ENCODE measurements around the gene LSM8.
"Not testable (repeated sequence)": the region's sequence is repeated elsewhere in the genome, so short reads cannot be mapped to it uniquely, and the experiment has no call there.

The LSM8 gene

DNA sequence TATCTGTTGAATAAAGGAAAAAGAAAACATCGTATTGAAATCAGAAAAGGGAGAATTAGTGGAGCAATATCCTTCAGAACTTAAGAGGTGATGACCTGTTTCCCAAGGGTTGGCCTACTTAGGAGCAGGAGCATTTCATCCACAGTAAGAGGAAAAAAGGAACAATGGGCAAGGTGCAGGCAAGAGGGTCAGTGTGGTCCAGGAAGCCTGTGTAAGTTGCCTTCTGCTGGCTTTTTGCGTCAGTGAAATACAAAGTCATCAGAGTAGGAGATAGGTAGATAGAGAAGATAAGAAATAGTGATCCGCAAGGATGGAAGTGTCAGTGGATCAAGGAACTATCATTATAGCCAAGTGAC is 35.2 kb downstream of the LSM8 start:
- no peak for DNase-seq (ENCODE audit: low spot score)
- TF ChIP-seq CTCF (IDR thresholded peaks at IDR 0.05), result no peak
- H3K4me3 ChIP-seq, result no peak overlapping the region
- no peak overlapping the region for H3K27ac ChIP-seq

- no peak for DNase-seq (ENCODE audit: low spot score)
- Histone ChIP-seq H3K4me3 (no peak overlapping the region), H3K27ac (no peak overlapping the region)
- TF ChIP-seq CTCF (IDR thresholded peaks at IDR 0.05), result no peak
These were observed 36.6 kb downstream of the LSM8 start for GRCh38 chr7:118220583-118220982.

DNA sequence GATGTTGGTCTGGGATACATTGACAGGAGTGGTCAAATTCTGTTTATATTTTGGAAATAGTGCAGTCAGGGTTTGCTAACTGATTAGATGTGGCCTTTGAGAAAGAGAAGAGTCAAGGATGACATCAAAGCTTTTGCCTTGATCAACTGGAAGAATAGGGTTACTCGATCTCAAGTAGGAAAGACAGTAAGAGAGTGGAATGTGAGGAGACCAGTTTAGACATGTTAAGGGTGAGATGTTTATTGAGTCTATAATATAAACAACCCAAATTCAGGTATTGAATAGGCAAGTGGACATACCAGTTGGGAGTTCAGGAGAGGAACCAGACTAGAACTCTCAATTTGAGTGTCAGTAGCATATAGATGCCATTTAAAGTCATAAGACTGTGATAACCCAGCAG is 38.6 kb downstream of the LSM8 start:
- Histone ChIP-seq H3K4me3 (no peak overlapping the region), H3K27ac (no peak overlapping the region)
- no peak for TF ChIP-seq CTCF (IDR thresholded peaks at IDR 0.05)
- no peak for DNase-seq (ENCODE audit: low spot score)

DNA sequence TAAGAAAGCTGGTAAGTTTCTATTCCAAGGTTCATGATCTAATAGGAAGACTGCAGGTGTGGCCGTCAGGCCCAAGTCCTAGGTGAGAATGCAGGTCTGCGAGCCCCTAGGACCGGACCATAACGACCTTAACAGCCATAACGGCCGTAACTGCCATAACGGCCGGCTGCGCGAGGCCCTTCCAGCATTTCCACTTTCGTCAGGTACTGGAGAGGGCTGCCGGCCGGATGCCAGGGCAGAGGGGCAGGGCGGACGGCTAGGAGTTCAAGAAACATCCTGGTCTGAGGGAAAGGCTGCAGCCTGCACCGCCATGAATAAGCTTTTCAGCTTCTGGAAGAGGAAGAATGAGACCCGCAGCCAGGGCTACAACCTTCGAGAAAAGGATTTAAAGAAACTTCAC is 40.6 kb downstream of the LSM8 start, which contains the start of gene ANKRD7:
Gene ANKRD7 (plus strand): TSS at position 184 of the 400 bp plus-strand sequence. CDS start 127 bp downstream, at position 311.
- H3K27ac ChIP-seq, result no peak within 1 kb of the TSS
- TF ChIP-seq CTCF (IDR thresholded peaks at IDR 0.05), result no peak
- no peak within 1 kb of the TSS for H3K4me3 ChIP-seq
- DNase-seq (ENCODE audit: low spot score), result no peak

DNA sequence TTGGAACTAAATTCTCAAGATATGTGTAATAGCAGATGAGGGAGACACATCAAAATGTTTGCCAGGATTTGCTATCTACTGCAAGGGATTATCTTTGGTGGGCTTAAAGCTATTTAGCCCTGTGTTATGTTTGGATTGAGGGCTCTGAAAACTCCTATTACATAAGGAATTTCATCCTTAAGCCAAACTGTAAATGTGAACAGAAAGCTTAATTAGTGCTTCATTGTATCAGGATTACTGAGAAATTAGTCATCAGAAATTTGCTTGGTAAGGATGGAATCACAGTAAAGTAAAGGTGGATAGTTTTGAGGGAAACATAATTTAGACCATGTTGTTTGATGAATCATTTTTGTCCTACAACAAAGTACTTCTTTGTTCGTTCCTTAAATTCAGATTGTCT is 48.9 kb downstream of the LSM8 start:
- Histone ChIP-seq H3K4me3 (no peak overlapping the region), H3K27ac (no peak overlapping the region)
- TF ChIP-seq CTCF (IDR thresholded peaks at IDR 0.05), result no peak
- no peak for DNase-seq (ENCODE audit: low spot score)

- no peak for TF ChIP-seq CTCF (IDR thresholded peaks at IDR 0.05)
- H3K4me3 ChIP-seq, result no peak overlapping the region
- no peak overlapping the region for H3K27ac ChIP-seq
- no peak for DNase-seq (ENCODE audit: low spot score)
These were observed 49.8 kb downstream of the LSM8 start for GRCh38 chr7:118233799-118234198.

DNA sequence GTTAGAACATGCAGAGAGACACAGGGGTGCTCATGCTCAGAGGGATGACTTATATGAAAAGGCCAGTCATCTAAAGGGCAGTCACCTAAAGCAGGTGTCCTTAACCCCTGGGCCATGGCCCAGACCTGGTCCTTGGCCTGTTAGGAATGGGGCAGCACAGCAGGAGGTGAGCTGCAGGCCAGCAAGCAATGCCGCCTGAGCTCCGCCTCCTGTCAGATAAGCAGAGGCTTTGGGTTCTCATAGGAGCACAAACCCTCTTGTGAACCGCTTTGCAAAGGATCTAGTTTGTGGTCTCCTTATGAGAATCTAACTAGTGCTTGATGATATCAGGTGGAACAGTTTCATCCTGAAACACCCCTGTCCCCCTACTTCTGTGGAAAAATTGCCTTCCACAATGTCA is 55.0 kb downstream of the LSM8 start:
- no peak for TF ChIP-seq CTCF (IDR thresholded peaks at IDR 0.05)
- H3K4me3 ChIP-seq, result no peak overlapping the region
- no peak for DNase-seq (ENCODE audit: low spot score)
- no peak overlapping the region for H3K27ac ChIP-seq

DNA sequence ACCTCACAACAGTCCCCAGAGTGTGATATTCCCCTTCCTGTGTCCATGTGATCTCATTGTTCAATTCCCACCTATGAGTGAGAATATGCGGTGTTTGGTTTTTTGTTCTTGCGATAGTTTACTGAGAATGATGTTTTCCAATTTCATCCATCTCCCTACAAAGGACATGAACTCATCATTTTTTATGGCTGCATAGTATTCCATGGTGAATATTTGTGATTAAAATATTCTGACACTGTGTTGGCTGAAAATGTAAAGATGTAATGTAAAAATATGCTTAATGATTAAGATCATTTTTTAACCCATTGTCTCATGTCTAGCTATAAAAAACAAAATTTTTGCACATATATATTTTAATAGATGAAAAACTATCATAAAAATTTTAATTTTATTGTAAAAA is 56.4 kb downstream of the LSM8 start:
- H3K4me3 ChIP-seq; H3K27ac ChIP-seq; DNase-seq (ENCODE audit: low spot score): not testable (repeated sequence)
